HG03521 (cell line): ENCODE measurements around the gene FGF18.
"Not testable (repeated sequence)": the region's sequence is repeated elsewhere in the genome, so short reads cannot be mapped to it uniquely, and the experiment has no call there.

Experiments
- ATAC-seq: cut with Tn5 transposase; IDR thresholded peaks from one replicate; pipeline ENCODE4 v1.9.1; 2021; ENCODE audit warnings: mild to moderate bottlenecking, moderate library complexity; ENCODE audit not compliant: unreplicated experiment

The FGF18 gene

GRCh38 chr5:171398660-171399059, 20.8 kb upstream of the FGF18 start:
- not testable (repeated sequence) for ATAC-seq

GRCh38 chr5:171400169-171400568, 19.3 kb upstream of the FGF18 start:
- ATAC-seq, result no peak

GRCh38 chr5:171401167-171401947, 18.1 kb upstream of the FGF18 start:
- no peak for ATAC-seq

- ATAC-seq, result not testable (repeated sequence)
Observed at GRCh38 chr5:171402751-171403150, 16.7 kb upstream of the FGF18 start.

GRCh38 chr5:171405615-171406014, 13.8 kb upstream of the FGF18 start:
- ATAC-seq, result no peak

- ATAC-seq, result no peak
Observed at GRCh38 chr5:171407234-171407633, 12.2 kb upstream of the FGF18 start.

GRCh38 chr5:171409164-171410136, 10.0 kb upstream of the FGF18 start:
- ATAC-seq, result no peak

GRCh38 chr5:171410181-171410580, 9.3 kb upstream of the FGF18 start:
- ATAC-seq, result no peak

GRCh38 chr5:171412186-171412585, 7.3 kb upstream of the FGF18 start:
- no peak for ATAC-seq

- no peak for ATAC-seq
Observed at GRCh38 chr5:171413153-171413910, 6.1 kb upstream of the FGF18 start.

- not testable (repeated sequence) for ATAC-seq
Observed at GRCh38 chr5:171413993-171414392, 5.5 kb upstream of the FGF18 start.

GRCh38 chr5:171415115-171415730, 4.2 kb upstream of the FGF18 start:
- no peak for ATAC-seq

- ATAC-seq, result no peak
Observed at GRCh38 chr5:171416160-171417049, 3.0 kb upstream of the FGF18 start.

GRCh38 chr5:171418316-171418981, 998 bp upstream of the FGF18 start:
- peak; percentile 55 for ATAC-seq

GRCh38 chr5:171419688-171420430, 412 bp downstream of the FGF18 start:
- peak; percentile 23 for ATAC-seq

GRCh38 chr5:171420431-171421241, 1.2 kb downstream of the FGF18 start:
- ATAC-seq, result no peak
